ENCODE measurements around the gene PARN. TPM values are rescaled to one million over a fixed set of nuclear protein-coding genes. Genes with fewer than 3 reads are reported as not detected.

PARN gene
- 43.8 and 61.3 TPM in 2 replicates for total RNA-seq (2014; rRNA removed; shearing (Covaris generic))
- 32.5 and 34.3 TPM in 2 replicates for polyA plus RNA-seq (2016; fragmentation: Nextera tagmentation; extraction: Ambion mirVana)
- long read RNA-seq, transcript PARN-203 (24 exons, 3,078 nt) = major isoform, 14 of 31 reads
- long read RNA-seq, partial matches to known transcripts = 13 of 31 reads
- long read RNA-seq, other reads (novel, unspliced or antisense) = 4 of 31 reads

- peaks cover 25% of the 10 kb centered on the region for H3K4me1 Mint-ChIP-seq
- TF ChIP-seq NANOG (IDR thresholded peaks at IDR 0.05; ENCODE audit: borderline replicate concordance) = no peak
- TF ChIP-seq CREB1 (CRISPR knock-in tag; IDR thresholded peaks at IDR 0.05; ENCODE audit: low read depth) = peak; percentile 91
- TF ChIP-seq POLR2AphosphoS5 (IDR thresholded peaks at IDR 0.05; ENCODE audit: low read depth) = peak; percentile 91
- no peak for TF ChIP-seq STAT1 (IDR thresholded peaks at IDR 0.05; ENCODE audit: unreplicated experiment)
- peak; percentile 68; the same call in 1 of the 2 replicates for TF ChIP-seq ETS1 (IDR thresholded peaks at IDR 0.05)
- no peak for TF ChIP-seq ZNF462 (CRISPR knock-in tag; IDR thresholded peaks at IDR 0.05)
- no peak for TF ChIP-seq JUNB (IDR thresholded peaks at IDR 0.05; ENCODE audit: unreplicated experiment)
- no peak for TF ChIP-seq EZH2phosphoT487 (IDR thresholded peaks at IDR 0.05; ENCODE audit: unreplicated experiment)
- peaks cover 10% of the 10 kb centered on the region for H4K20me1 ChIP-seq (replicated peaks; ENCODE audit: insufficient read depth)
- peak within 1 kb of the TSS; percentile 90 for H3K4me2 ChIP-seq
- H3K4me3 ChIP-seq = peak within 1 kb of the TSS; percentile 75
- no peaks in the 10 kb centered on the region for H3K9me2 ChIP-seq (ENCODE audit: insufficient read depth)
- peaks cover 25% of the 10 kb centered on the region for H3K36me3 ChIP-seq (ENCODE audit: insufficient read depth)
- peak within 1 kb of the TSS; percentile 93 for H3K27ac ChIP-seq (ENCODE audit: low read depth)
- peaks cover 21% of the 10 kb centered on the region for H3F3A ChIP-seq (replicated peaks; ENCODE audit: low read depth)
- peaks cover 8% of the 10 kb centered on the region for H3K27me3 Mint-ChIP-seq (ENCODE audit: insufficient read depth, low read depth, poor library complexity)
- H3K9me3 Mint-ChIP-seq = no peaks in the 10 kb centered on the region
- no peaks in the 10 kb centered on the region for H3K27me3 ChIP-seq (ENCODE audit: insufficient read depth)
- H2AFZ ChIP-seq = 0 out of 2 replicates have a peak within 1 kb of the TSS, but pooled peaks have one; percentile 16
- peak within 1 kb of the TSS; percentile 98 for H3K27ac Mint-ChIP-seq
- ATAC-seq = peak; percentile 23
- H3K36me3 Mint-ChIP-seq (ENCODE audit: low read depth) = peaks cover 49% of the 10 kb centered on the region
- peak within 1 kb of the TSS; percentile 96 for H3K4me3 Mint-ChIP-seq
- peak; percentile 99 for DNase-seq (ENCODE audit: low spot score)
- peaks cover 18% of the 10 kb centered on the region for H3K4me1 ChIP-seq (ENCODE audit: insufficient read depth)
- H3K79me2 ChIP-seq (replicated peaks; ENCODE audit: insufficient read depth) = peaks cover 38% of the 10 kb centered on the region
Observed at GRCh38 chr16:14629919-14630619, at the start of gene PARN. Gene PARN (minus strand): TSS chr16:14630260. CDS start chr16:14630125, 135 bp downstream.

Measured in GM23338 (cell line).